Measurements from ENCODE around the gene EBPL. TPM values are rescaled to one million over a fixed set of nuclear protein-coding genes. Genes with fewer than 3 reads are reported as not detected.

EBPL gene
- polyA plus RNA-seq, 10 donors: 20.9 to 32.0 (median 23.9) TPM

Other genes starting within 250 kb of the EBPL start
- 1 to 10 TPM; 4.6 to 7.2 (median 5.4) TPM for gene CAB39L, start 247.4 kb downstream of the EBPL start, polyA plus RNA-seq (ENCODE audit: insufficient read length in 10 of 10)
- 10 to 100 TPM in 2 of 10 donors, 1 to 10 TPM in 8; 5.9 to 11.6 (median 8.4) TPM for gene SETDB2, start 247.2 kb downstream of the EBPL start, polyA plus RNA-seq (ENCODE audit: insufficient read length in 10 of 10)
- gene PHF11, start 195.5 kb downstream of the EBPL start, polyA plus RNA-seq (ENCODE audit: insufficient read length in 10 of 10): 10 to 100 TPM; 15.6 to 40.4 (median 21.7) TPM
- 10 to 100 TPM; 17.0 to 25.1 (median 21.2) TPM for gene RCBTB1, start 105.9 kb downstream of the EBPL start, polyA plus RNA-seq (ENCODE audit: insufficient read length in 10 of 10)
- under 1 TPM; 0.26 to 0.75 (median 0.36) TPM for gene ARL11, start 63.0 kb downstream of the EBPL start, polyA plus RNA-seq (ENCODE audit: insufficient read length in 10 of 10)
- gene KPNA3, start 101.2 kb upstream of the EBPL start, polyA plus RNA-seq (ENCODE audit: insufficient read length in 10 of 10): 10 to 100 TPM; 33.3 to 48.1 (median 40.3) TPM
- 10 to 100 TPM in 9 of 10 donors, 1 to 10 TPM in 1; 9.9 to 15.8 (median 12.3) TPM for gene SPRYD7, start 244.9 kb upstream of the EBPL start, polyA plus RNA-seq (ENCODE audit: insufficient read length in 10 of 10)

Data from muscle of back (tissue), 10 donors.